ENCODE measurements around the gene NCKAP5.

Gene NCKAP5

DNA sequence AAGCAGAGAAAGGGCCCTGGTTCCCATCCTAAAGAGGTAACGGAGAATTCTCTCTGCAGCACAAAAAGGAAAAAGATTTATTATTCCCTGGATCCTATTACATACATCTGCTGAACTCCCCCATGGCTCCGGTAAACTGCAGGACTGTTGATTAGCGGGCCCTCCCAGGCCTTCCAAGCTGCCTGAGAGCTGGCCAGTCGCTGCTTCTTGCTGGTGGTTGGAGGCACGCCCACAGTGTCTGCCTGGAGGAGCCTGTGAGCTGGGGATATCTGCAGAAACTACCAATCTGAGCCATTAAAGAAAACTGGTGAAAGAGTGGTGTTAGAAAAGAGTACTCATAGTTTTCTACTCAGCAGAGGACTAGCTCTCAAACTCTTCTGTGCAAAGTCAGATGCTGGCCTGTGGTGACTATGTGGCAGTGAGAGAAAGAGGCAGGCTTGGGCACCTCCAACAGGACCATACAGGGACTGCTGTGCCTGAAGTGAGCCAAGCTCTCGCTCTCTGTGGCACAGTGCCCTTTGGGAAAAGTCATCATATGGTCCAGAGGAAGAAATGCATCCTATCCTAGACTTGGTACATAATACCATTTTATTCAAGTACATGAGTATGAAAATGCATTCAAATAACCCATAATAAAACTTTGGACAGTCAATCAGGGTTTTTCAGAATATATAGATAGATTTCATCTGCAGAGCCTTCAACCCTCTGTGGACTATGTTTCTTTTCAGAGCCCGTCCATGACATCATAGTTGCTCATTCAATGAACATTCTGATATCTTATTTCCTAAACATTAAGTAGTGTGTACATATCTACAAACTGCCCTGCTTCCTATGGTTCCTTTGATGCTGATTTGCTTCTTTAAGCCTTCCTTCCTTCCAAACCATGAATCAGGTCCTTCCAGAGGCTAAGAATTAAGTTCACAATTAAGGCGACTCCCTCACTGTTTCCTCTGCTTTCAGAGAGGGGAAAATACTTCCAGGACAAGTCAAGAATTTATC, 656.2 kb downstream of the NCKAP5 start:
- DNase-seq, result no peak

DNA sequence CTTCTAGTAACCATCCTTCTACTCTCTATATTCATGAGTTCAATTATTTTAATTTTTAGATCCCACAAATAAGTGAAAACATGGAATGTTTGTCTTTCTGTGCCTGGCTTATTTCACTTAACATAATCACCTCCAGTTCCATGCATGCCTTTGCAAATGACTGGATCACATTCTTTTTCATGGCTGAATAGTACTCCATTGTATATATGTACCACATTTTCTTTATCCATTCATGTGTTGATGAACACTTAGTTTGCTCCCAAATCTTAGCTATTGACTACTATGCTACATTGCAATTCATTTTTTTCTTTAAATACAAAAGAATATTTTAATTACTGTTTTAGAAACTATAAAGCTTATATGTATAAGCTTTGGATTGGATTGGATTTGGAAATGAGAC, 657.8 kb downstream of the NCKAP5 start:
- DNase-seq, result no peak

GRCh38 chr2:132909427-132909826, 658.8 kb downstream of the NCKAP5 start:
- DNase-seq, result no peak

DNA sequence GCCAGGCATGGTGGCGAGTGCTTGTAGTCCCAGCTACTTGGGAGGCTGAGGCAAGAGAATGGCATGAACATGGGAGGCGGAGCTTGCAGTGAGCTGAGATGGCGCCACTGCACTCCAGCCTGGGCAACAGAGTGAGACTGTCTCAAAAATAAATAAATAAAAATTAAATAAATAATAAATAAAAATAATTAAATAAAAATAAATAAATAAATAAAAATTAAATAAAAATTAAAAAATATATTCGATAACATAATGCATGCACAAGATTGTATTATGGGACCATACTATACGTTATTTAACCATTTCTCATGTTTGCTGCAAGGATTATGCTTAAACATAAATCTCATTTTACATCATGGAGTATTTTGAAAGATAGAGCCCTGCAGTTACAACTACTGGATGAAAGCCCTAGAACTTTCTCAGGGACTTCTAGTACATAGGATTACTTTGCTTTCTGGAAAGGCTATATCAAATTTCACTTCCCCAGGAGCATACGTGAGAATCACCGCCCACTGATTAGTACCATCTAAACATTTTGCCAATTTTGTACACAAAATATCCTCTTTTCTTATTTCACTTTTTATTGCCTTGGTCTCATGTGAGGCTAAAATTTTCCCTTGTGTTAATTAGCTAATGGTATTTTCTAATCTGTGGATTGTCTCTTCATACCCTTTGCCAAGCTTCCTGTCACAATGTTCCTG, 664.0 kb downstream of the NCKAP5 start:
- no peak for DNase-seq

DNA sequence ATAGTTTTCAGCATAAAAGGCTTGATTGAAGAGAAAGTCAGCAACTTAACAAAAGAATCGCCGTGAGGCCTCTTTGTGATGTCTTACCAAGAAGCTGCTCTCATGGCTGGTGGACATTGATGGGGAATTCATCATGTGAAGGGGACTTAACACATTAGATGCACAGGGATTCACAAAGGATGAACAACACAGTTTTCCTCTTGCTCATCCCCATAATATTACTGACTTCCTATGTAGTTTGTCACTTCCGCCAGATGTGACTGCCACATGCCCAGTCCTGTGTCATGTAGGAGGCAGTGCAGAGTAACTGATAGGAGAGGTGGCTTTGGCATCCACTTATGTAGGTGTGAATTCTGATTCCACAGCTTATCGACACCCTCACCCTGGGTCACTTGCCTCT, 665.6 kb downstream of the NCKAP5 start:
- DNase-seq, result no peak

- no peak for DNase-seq
Measured at GRCh38 chr2:132901661-132902060, 666.6 kb downstream of the NCKAP5 start.

GRCh38 chr2:132897111-132897510, 671.2 kb downstream of the NCKAP5 start:
- DNase-seq, result peak; percentile 23

- DNase-seq, result no peak
Measured at GRCh38 chr2:132896073-132896472, 672.2 kb downstream of the NCKAP5 start.

GRCh38 chr2:132891498-132891897, 676.8 kb downstream of the NCKAP5 start:
- DNase-seq, result no peak

- no peak for DNase-seq
Measured at GRCh38 chr2:132886574-132886973, 681.7 kb downstream of the NCKAP5 start.

DNA sequence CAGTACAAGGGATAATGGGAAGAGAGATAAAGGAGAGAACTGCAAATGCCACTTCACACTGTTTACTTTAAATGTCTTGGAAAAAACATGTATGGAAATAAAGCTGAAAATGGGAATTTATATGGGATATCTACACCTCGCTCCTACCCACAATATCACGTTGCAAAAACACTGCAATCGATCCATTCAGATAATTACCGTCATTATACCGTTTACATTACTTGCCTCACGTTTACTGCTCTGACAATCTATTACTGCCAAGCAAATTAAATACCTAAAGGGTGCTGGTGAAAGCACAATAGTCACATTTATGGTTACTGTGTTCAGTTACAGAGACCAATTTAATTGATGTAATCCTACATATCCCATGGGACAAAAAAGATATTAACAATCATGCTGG, 683.6 kb downstream of the NCKAP5 start:
- DNase-seq, result no peak

GRCh38 chr2:132884292-132884691, 684.0 kb downstream of the NCKAP5 start:
- DNase-seq, result no peak

- no peak for DNase-seq
Measured at GRCh38 chr2:132883430-132883829, 684.8 kb downstream of the NCKAP5 start.

- no peak for DNase-seq
Measured at GRCh38 chr2:132881546-132881945, 686.7 kb downstream of the NCKAP5 start.

GRCh38 chr2:132877923-132878322, 690.3 kb downstream of the NCKAP5 start:
- no peak for DNase-seq

DNA sequence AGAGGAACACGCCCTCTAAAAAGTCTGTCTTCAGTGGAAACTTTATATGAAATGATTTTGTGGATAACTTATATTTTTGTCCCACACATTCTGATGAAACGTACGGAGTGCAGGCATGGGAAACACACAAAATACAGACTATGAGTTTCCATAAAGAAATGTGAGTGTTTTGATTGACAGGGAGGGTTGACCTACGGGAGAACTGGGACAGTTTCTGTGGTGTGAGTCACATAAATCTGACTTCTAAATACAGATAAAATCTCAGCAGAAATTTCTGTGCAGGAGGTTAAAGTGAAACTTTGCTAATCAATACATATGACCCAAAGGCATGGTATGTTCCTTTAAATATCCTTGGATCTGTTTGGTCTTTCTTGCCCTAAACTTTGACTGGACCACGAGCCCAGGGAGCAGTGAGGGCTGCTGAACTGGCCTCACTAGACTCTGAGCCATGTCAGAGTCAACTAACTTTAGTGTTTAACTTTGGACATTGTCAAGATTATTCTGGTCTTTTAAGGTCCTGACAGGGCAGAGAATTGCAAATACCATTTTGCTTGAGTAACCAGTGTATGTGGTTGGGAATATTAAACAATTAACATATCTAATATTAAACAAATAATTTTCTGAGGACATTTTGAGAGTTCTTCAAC, 691.4 kb downstream of the NCKAP5 start:
- no peak for DNase-seq

DNA sequence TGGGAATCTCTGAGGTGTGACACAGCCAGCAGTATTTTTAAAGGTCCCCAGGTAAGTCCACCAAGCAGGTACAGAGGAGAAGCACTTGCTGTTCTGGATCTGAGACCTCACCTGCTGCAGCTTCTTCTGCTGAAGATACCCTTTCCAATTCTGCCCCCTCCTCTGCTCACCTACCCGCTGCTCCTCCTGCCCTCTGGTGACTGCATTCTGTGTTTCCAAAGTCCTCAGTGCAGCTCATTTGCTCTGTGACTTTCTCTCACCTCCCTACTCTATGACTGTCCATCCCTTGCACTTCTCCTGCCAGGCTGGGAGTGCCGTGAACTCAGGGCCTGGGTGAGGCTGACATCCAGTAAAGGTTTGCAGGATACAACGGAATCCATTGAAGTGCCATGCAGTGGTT, 693.1 kb downstream of the NCKAP5 start:
- DNase-seq, result no peak

- no peak for DNase-seq
Measured at GRCh38 chr2:132873738-132874137, 694.5 kb downstream of the NCKAP5 start.

DNA sequence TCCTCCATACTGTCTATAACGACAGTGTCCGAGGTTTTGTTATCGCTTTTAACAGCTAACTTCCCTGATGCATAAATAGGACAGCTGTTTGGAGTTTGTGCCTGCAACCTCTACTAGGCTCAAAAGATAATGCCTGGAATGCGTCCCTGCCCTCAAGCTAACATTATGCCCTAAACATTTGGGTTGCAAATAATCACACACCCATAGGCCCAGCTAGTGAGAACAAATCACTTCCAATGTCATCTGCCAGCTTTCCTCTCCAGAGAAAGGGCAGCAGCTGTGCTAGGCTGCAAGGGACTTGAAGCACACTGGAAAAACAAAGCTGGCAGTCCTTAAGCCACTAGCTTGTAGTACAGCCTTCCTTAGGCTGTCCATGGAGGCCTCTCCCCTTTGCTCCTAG, 696.4 kb downstream of the NCKAP5 start:
- peak; percentile 45 for DNase-seq

GRCh38 chr2:132863961-132864360, 704.3 kb downstream of the NCKAP5 start:
- no peak for DNase-seq

DNA sequence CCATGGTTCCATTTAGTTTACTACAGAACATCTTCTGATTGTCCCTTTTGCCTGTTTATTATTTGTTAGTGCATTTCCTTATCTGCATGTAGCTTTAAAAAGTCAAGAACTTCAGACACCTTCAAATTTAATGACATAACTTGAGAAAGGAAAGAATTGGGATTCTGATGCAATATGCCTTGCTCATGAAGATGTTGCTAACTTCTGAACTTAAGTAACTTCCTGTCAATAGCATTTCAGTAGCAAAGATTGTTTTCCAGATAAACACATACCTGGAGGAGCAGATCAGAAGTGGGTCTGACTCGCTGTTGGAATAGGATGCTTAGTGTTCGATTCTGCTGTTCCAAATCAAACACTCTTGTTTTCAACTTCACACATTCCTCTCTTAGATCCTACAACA, 708.0 kb downstream of the NCKAP5 start:
- no peak for DNase-seq

DNA sequence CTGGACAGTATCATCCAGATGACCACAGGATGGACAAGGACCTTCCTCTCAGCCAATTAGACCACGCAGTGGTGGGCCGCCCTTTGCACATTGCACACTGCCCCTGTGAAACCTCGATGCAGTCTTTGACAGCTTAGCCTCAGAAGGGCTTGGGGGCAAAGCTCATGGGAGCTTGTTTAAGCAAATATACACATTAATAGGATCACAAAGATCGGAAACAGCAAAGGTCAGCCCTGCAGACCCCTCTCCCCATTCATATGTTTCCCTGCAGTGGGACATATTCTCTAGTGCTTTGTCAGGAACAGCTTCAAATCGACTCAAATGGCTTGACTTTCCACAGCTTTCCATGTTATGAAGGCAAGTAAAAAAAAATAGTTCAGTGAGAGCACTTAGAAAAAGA, 708.7 kb downstream of the NCKAP5 start:
- no peak for DNase-seq

DNA sequence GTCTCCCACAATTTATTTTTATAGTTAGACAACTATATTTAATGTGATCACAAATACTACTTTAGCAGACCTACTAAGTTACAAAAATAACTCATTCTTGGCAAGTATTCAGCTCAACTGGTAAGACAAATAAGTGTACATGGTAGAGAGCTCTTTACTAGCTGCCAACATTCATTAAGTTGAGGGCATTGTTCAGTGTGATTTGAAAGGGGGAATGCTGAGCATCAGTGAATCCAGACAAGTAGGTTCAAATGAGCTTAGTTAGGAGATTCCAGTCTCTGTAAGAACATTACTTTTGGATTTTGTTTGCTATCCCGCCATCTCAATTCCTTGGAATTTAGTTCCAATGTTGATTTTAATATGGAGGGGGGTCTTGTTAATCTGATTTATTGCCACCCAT, 710.9 kb downstream of the NCKAP5 start:
- DNase-seq, result no peak

DNA sequence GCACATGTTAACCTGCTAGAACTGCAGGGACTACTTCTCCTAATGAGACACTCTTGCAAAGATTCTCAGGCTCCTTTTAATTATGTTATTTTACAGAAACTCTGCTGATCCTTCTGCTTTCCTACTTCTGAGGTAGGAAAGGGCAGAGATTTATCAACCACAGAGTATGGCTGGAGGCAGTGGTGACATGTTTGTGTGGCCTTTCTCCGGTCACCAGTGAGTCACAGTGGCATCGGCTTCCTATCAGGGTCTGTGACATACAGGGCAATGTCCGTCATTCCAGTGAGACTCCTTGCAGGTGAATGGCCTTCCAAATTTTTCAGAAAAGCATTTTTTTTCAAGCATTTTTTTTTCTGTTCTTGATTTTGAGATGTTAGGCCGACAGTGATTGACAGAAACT, 717.6 kb downstream of the NCKAP5 start:
- no peak for DNase-seq
